Panc1 (cell line): ENCODE data around the gene PDGFA.

Experiments used
- POLR2AphosphoS5 ChIP-seq: IDR thresholded peaks from 2 replicates; pipeline ENCODE4 v1.6.1; 2012; ENCODE audit warnings: mild to moderate bottlenecking, low read depth, low read length, moderate library complexity
- SIN3A ChIP-seq: IDR thresholded peaks from 2 replicates; pipeline ENCODE4 v1.6.1; 2012; ENCODE audit warnings: low read depth, mild to moderate bottlenecking, low read length, moderate library complexity, borderline replicate concordance; ENCODE audit not compliant: insufficient read depth
- TF ChIP-seq, protein P1 (sequence below): fragments of 450-650 bp; IDR thresholded peaks from 2 replicates; pipeline ENCODE4 v1.5.1; 2017; ENCODE audit warnings: mild to moderate bottlenecking
- TF ChIP-seq, protein P2 (sequence below), 2 experiments: IDR thresholded peaks; 2 replicates each; pipeline ENCODE4 v1.6.1; 2011 to 2012; ENCODE audit warnings: low read depth in 2 of 2, control low read depth in 1 of 2, low read length in 1 of 2, mild to moderate bottlenecking in 1 of 2, moderate library complexity in 1 of 2; ENCODE audit not compliant: insufficient read depth in 1 of 2

GRCh38 chr7:524800-525199 lies 5.2 kb upstream of the PDGFA start:
- TF ChIP-seq POLR2AphosphoS5 (no peak), SIN3A (no peak)
- TF ChIP-seq, protein P1, sequence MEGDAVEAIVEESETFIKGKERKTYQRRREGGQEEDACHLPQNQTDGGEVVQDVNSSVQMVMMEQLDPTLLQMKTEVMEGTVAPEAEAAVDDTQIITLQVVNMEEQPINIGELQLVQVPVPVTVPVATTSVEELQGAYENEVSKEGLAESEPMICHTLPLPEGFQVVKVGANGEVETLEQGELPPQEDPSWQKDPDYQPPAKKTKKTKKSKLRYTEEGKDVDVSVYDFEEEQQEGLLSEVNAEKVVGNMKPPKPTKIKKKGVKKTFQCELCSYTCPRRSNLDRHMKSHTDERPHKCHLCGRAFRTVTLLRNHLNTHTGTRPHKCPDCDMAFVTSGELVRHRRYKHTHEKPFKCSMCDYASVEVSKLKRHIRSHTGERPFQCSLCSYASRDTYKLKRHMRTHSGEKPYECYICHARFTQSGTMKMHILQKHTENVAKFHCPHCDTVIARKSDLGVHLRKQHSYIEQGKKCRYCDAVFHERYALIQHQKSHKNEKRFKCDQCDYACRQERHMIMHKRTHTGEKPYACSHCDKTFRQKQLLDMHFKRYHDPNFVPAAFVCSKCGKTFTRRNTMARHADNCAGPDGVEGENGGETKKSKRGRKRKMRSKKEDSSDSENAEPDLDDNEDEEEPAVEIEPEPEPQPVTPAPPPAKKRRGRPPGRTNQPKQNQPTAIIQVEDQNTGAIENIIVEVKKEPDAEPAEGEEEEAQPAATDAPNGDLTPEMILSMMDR, result no peak
- TF ChIP-seq, protein P2, sequence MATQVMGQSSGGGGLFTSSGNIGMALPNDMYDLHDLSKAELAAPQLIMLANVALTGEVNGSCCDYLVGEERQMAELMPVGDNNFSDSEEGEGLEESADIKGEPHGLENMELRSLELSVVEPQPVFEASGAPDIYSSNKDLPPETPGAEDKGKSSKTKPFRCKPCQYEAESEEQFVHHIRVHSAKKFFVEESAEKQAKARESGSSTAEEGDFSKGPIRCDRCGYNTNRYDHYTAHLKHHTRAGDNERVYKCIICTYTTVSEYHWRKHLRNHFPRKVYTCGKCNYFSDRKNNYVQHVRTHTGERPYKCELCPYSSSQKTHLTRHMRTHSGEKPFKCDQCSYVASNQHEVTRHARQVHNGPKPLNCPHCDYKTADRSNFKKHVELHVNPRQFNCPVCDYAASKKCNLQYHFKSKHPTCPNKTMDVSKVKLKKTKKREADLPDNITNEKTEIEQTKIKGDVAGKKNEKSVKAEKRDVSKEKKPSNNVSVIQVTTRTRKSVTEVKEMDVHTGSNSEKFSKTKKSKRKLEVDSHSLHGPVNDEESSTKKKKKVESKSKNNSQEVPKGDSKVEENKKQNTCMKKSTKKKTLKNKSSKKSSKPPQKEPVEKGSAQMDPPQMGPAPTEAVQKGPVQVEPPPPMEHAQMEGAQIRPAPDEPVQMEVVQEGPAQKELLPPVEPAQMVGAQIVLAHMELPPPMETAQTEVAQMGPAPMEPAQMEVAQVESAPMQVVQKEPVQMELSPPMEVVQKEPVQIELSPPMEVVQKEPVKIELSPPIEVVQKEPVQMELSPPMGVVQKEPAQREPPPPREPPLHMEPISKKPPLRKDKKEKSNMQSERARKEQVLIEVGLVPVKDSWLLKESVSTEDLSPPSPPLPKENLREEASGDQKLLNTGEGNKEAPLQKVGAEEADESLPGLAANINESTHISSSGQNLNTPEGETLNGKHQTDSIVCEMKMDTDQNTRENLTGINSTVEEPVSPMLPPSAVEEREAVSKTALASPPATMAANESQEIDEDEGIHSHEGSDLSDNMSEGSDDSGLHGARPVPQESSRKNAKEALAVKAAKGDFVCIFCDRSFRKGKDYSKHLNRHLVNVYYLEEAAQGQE (IDR thresholded peaks at IDR 0.05; ENCODE audit: insufficient read depth in 1 of 2, low read depth in 2 of 2, low read length in 1 of 2), result no peak
